Endothelial cell of umbilical vein (primary cell): ENCODE measurements around the gene TMEM106A.

Experiments
- FOS ChIP-seq: IDR thresholded peaks from 2 replicates; pipeline ENCODE4 v1.6.1; 2011; ENCODE audit warnings: mild to moderate bottlenecking, low read length, moderate library complexity, borderline replicate concordance; ENCODE audit not compliant: insufficient read depth
- GATA2 ChIP-seq: IDR thresholded peaks from 2 replicates; pipeline ENCODE4 v1.7.0; 2011; ENCODE audit warnings: low read depth, mild to moderate bottlenecking, moderate library complexity, mixed read lengths, low read length; ENCODE audit not compliant: insufficient read length, insufficient read depth
- POLR2A ChIP-seq: IDR thresholded peaks from 2 replicates; pipeline ENCODE4 v1.6.1; 2012; ENCODE audit warnings: low read depth, mild to moderate bottlenecking, control low read depth, low read length
- TF ChIP-seq, protein P1 (sequence below), 2 donors: IDR thresholded peaks; 1 replicate in 1 of 2; 2 replicates in 1 of 2; pipeline ENCODE4 v1.5.1; 2011; ENCODE audit warnings: low read length in 2 of 2, mild to moderate bottlenecking in 2 of 2, moderate library complexity in 2 of 2, control low read depth in 1 of 2, inconsistent platforms in 1 of 2, low read depth in 1 of 2; ENCODE audit not compliant: insufficient read depth in 1 of 2; ENCODE audit errors: extremely low read depth in 1 of 2

DNA sequence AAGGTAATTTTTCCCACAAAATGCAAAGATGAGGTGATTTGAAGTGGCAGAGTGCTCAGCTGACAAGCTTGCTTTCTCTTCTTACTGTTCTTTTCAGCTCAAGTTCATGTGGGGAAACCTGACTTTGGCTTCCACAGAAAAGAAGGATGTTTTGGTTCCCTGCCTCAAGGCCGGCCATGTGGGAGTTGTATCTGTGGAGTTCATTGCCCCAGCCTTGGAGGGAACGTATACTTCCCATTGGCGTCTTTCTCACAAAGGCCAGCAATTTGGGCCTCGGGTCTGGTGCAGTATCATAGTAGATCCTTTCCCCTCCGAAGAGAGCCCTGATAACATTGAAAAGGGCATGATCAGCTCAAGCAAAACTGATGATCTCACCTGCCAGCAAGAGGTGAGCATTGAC is 18.4 kb upstream of the TMEM106A start:
- TF ChIP-seq, protein P1, sequence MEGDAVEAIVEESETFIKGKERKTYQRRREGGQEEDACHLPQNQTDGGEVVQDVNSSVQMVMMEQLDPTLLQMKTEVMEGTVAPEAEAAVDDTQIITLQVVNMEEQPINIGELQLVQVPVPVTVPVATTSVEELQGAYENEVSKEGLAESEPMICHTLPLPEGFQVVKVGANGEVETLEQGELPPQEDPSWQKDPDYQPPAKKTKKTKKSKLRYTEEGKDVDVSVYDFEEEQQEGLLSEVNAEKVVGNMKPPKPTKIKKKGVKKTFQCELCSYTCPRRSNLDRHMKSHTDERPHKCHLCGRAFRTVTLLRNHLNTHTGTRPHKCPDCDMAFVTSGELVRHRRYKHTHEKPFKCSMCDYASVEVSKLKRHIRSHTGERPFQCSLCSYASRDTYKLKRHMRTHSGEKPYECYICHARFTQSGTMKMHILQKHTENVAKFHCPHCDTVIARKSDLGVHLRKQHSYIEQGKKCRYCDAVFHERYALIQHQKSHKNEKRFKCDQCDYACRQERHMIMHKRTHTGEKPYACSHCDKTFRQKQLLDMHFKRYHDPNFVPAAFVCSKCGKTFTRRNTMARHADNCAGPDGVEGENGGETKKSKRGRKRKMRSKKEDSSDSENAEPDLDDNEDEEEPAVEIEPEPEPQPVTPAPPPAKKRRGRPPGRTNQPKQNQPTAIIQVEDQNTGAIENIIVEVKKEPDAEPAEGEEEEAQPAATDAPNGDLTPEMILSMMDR (IDR thresholded peaks at IDR 0.05; ENCODE audit: extremely low read depth in 1 of 2, insufficient read depth in 1 of 2, low read depth in 1 of 2, low read length in 2 of 2) = no peak
- no peak for TF ChIP-seq POLR2A
- no peak for TF ChIP-seq FOS
- no peak for TF ChIP-seq GATA2
